Measurements from ENCODE around the gene MXI1. TPM values are rescaled to one million over a fixed set of nuclear protein-coding genes. Genes with fewer than 3 reads are reported as not detected.
"Not testable (repeated sequence)": the region's sequence is repeated elsewhere in the genome, so short reads cannot be mapped to it uniquely, and the experiment has no call there.

Gene MXI1
- total and polyA plus RNA-seq, 7 donors, result 52.2 to 148 (median 92.0) TPM

DNA sequence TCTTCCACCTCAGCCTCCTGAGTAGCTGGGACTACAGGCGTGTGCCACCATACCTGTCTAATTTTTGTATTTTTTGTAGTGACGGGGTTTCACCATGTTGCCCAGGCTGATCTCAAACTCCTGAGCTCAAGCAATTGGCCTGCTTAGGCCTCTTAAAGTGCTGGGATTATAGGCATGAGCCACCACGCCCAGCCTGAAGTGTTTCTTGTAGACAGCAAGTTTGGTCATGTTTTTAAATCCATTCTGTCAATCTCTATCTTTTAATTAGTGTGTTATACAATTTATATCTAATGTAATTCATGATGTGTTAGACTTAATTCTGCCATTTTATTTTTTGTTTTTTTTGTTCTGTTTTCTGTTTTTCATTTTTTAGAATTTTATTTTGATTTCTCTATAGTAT lies 17.2 kb upstream of the MXI1 start:
- 80 to 88% methylated on average over 3 of the region's 3 CpGs for WGBS, 2 donors
- intact Hi-C loops (cut with DNase I), result no loop called here
- Histone ChIP-seq H3K36me3 (no peaks in the 10 kb centered on the region), H3K4me1 (no peaks in the 10 kb centered on the region), H3K27me3 (no peaks in the 10 kb centered on the region), H3K4me3 (no peak overlapping the region), H3K9me3 (no peaks in the 10 kb centered on the region), H3K27ac (no peak overlapping the region)
- TF ChIP-seq POLR2AphosphoS5 (IDR thresholded peaks at IDR 0.05) (no peak), EP300 (IDR thresholded peaks at IDR 0.05) (no peak), POLR2A (IDR thresholded peaks at IDR 0.05) (no peak)
- TF ChIP-seq, protein P1, sequence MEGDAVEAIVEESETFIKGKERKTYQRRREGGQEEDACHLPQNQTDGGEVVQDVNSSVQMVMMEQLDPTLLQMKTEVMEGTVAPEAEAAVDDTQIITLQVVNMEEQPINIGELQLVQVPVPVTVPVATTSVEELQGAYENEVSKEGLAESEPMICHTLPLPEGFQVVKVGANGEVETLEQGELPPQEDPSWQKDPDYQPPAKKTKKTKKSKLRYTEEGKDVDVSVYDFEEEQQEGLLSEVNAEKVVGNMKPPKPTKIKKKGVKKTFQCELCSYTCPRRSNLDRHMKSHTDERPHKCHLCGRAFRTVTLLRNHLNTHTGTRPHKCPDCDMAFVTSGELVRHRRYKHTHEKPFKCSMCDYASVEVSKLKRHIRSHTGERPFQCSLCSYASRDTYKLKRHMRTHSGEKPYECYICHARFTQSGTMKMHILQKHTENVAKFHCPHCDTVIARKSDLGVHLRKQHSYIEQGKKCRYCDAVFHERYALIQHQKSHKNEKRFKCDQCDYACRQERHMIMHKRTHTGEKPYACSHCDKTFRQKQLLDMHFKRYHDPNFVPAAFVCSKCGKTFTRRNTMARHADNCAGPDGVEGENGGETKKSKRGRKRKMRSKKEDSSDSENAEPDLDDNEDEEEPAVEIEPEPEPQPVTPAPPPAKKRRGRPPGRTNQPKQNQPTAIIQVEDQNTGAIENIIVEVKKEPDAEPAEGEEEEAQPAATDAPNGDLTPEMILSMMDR (IDR thresholded peaks at IDR 0.05), result no peak
- no peak for DNase-seq

DNA sequence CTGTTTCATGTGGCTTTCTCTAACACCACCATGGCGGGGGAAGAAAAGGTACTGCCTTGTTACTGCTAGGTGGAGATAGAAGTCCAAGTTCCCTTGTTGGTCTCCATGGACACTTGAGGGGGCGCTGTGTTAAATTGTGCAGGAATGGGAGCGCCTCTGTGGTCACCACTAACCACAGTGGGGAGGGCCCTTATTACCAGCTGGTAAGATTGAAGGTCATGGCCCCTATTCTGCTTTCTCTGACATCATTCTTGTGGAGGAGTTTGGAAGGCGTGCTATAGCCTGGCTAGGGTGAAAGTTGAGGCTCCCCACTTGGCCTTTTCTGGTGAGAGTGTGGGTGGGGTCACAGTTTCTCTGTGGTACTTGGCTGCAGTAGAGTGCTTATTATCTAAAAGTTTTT lies 14.9 kb upstream of the MXI1 start:
- WGBS, 2 donors, result 75 to 84% methylated on average over 4 of the region's 4 CpGs
- TF ChIP-seq POLR2A (IDR thresholded peaks at IDR 0.05), result no peak
- Histone ChIP-seq H3K27me3 (no peaks in the 10 kb centered on the region), H3K4me3 (no peak overlapping the region), H3K4me1 (no peaks in the 10 kb centered on the region), H3K9me3 (no peaks in the 10 kb centered on the region), H3K27ac (no peak overlapping the region), H3K36me3 (no peaks in the 10 kb centered on the region)
- intact Hi-C loops (cut with DNase I), result no loop called here
- no peak for DNase-seq

DNA sequence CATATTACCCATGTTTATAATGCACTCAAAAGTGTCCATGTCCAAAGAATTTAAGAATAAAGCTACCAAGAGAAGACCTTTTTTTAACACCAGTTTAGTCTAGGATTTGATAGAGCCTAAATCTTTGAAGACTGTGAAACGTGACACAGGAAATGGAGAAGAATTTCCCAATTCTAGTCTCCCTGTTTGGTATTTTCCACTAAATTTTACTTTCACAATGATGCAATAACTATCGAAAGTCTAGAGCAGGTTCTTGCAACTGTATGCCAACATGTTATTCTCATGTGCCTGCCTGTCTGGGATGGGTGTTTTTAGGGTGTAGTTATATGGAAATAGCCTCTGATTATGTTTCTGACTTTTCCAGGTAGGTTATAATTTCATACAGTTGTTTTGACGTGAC lies 6.9 kb upstream of the MXI1 start:
- WGBS, 2 donors, result 75 to 86% methylated on average over 3 of the region's 3 CpGs
- DNase-seq, result no peak
- Histone ChIP-seq H3K4me3 (no peak overlapping the region), H3K4me1 (no peaks in the 10 kb centered on the region), H3K36me3 (no peaks in the 10 kb centered on the region), H3K9me3 (no peaks in the 10 kb centered on the region), H3K27ac (no peak overlapping the region), H3K27me3 (no peaks in the 10 kb centered on the region)
- intact Hi-C loops (cut with DNase I), result no loop called here
- no peak for TF ChIP-seq POLR2AphosphoS5 (IDR thresholded peaks at IDR 0.05)
- no peak for TF ChIP-seq EP300 (IDR thresholded peaks at IDR 0.05)
- no peak for TF ChIP-seq POLR2A (IDR thresholded peaks at IDR 0.05)
- TF ChIP-seq, protein P1 (IDR thresholded peaks at IDR 0.05), result no peak

DNA sequence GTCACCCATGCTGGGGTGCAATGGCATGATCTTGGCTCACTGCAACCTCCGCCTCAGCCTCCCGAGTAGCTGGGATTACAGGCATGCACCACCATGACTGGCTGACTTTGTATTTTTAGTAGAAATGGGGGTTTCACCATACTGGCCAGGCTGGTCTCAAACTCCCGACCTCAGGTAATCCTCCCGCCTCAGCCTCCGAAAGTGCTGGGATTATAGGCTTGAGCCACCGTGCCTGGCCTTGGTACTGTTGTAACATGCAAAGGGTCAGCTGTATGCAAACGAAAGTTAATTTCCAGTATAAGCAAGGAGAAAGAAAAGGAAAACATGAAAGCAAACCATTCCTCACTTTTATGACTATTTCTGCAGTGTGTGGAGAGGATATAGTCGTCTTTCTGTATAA lies 6.4 kb upstream of the MXI1 start:
- H3K27me3 ChIP-seq; H3K4me3 ChIP-seq; H3K27ac ChIP-seq; DNase-seq; H3K9me3 ChIP-seq; H3K4me1 ChIP-seq; H3K36me3 ChIP-seq; intact Hi-C loops (cut with DNase I): not testable (repeated sequence)
- WGBS, 2 donors, result 82 to 85% methylated on average over 8 of the region's 8 CpGs

DNA sequence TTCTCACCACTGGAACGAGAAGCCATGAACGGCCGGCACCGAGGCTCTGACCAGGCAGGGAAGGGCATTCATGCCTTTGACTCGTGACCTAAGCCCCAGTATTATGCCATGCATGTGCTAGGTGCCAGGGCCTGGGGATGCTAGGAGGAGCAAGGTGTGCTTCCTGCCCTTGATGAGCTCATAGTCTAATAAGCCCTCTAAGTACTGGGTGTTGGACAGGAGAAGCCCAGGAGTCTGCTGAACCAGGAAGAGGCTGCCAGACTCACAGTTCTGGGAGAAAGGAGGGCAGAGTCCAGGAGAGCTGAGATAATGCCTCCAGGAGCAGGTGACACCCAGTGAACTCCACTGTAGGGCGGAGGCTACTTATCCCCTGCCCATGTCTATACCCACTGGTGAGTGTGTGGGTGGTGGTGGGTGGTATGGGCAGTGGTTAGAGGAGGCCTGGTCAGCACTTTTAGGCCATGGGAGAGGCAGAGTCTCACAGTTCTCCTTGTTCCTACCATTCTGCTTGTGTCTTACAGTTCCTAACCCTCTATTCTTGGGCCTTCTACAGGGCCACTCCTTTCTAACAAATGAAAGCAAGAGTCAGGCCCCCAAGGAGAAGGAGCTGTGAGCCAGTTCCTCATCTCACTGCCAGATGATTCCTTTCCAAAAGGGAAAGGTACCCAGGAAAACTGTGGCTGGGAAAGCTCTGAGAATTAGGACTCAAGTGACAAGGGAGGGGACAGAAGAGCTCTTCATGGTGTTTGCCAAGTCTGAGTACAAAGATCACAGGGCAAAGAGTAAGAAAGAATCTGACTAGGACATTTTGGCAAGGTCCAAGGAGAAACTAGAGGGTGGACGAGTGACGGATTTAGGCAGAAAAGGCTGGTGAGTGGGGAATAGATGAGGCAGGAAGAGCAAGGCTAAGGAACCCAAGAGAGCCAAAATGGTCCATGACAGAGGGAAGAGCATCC lies 3.6 kb upstream of the MXI1 start:
- no peak for DNase-seq
- no peak overlapping the region for H3K27ac ChIP-seq

More for the DNA sequence above, 3.6 kb upstream of the MXI1 start:
- Histone ChIP-seq H3K27me3 (no peaks in the 10 kb centered on the region), H3K4me3 (no peak overlapping the region), H3K36me3 (no peaks in the 10 kb centered on the region), H3K4me1 (peaks cover 0 to 10% (median 7%) of the 10 kb centered on the region in 4 donors), H3K9me3 (no peaks in the 10 kb centered on the region)
- TF ChIP-seq, protein P1 (IDR thresholded peaks at IDR 0.05), result no peak
- TF ChIP-seq POLR2A (IDR thresholded peaks at IDR 0.05), result no peak
- TF ChIP-seq POLR2AphosphoS5 (IDR thresholded peaks at IDR 0.05), result no peak
- no peak for TF ChIP-seq EP300 (IDR thresholded peaks at IDR 0.05)
- 54 to 87% methylated on average over 8 of the region's 8 CpGs for WGBS, 2 donors
- intact Hi-C loops (cut with DNase I), result no loop called here

All from sigmoid colon (tissue), 7 donors.